Upper lobe of left lung (tissue), 6 donors: ENCODE data around the gene GPC1. TPM values are rescaled to one million over a fixed set of nuclear protein-coding genes. Genes with fewer than 3 reads are reported as not detected.

Experiments used
- ATAC-seq, 2 donors: fragments of 200-7000 bp; cut with Tn5 transposase; one replicate each; pipeline ENCODE4 v1.9.1; 2022; ENCODE audit warnings: mild to moderate bottlenecking in 2 of 2, moderate library complexity in 2 of 2; ENCODE audit not compliant: low FRiP score in 2 of 2
- DNase-seq, 2 donors: peaks; one replicate each; pipeline ENCODE4 v3.0.0-alpha.2; 2019 to 2020
- H3K27ac ChIP-seq, 4 donors: fragments of 200-600 bp; sonication (generic); one replicate each; pipeline ENCODE4 v1.5.1; 2016 to 2019
- H3K27me3 ChIP-seq, 4 donors: fragments of 200-600 bp; sonication (generic); one replicate each; pipeline ENCODE4 v1.5.1; 2017 to 2019
- H3K36me3 ChIP-seq, 4 donors: fragments of 200-600 bp; sonication (generic); one replicate each; pipeline ENCODE4 v1.5.1; 2016 to 2019
- H3K4me1 ChIP-seq, 4 donors: fragments of 200-600 bp; sonication (generic); one replicate each; pipeline ENCODE4 v1.5.1; 2018 to 2019
- H3K4me3 ChIP-seq, 4 donors: fragments of 200-600 bp; sonication (generic); one replicate each; pipeline ENCODE4 v1.5.1; 2017 to 2019; ENCODE audit warnings: mild to moderate bottlenecking in 2 of 4, moderate library complexity in 1 of 4
- H3K9me3 ChIP-seq, 4 donors: fragments of 200-600 bp; sonication (generic); one replicate each; pipeline ENCODE4 v1.5.1; 2018 to 2019
- EP300 ChIP-seq, 4 donors: sonication (generic); formaldehyde crosslinking; IDR thresholded peaks; one replicate each; pipeline ENCODE4 v1.5.1; 2017; ENCODE audit warnings: antibody characterized with exemption in 4 of 4, control low read depth in 2 of 4
- POLR2A ChIP-seq, 4 donors: fragments of 450-650 bp; IDR thresholded peaks; one replicate each; pipeline ENCODE4 v1.5.1; 2016 to 2017; ENCODE audit warnings: antibody characterized with exemption in 4 of 4, mild to moderate bottlenecking in 2 of 4
- POLR2AphosphoS5 ChIP-seq, 2 donors: sonication (generic); formaldehyde crosslinking; IDR thresholded peaks; one replicate each; pipeline ENCODE4 v1.5.1; 2017; ENCODE audit warnings: antibody characterized with exemption in 2 of 2
- WGBS, 2 donors: methylation state at CpG; one replicate each; pipeline ENCODE4 v1.1.5; 2017 to 2018; 5-methylcytosine and 5-hydroxymethylcytosine counted together
- total RNA-seq, 6 donors: library from RNA; depleted of rRNA in 4 of 6; stranded (reverse); fragments of >200 nt in 4 of 6; gene quantifications; one replicate each; pipeline versions ENCODE4 v1.1.0 to v1.2.1, GENCODE V29; 2016 to 2021
- TF ChIP-seq, protein P1 (sequence below), 6 experiments: fragments of 450-650 bp in 4 of 6; fragments of 200-600 bp in 2 of 6; sonication (generic) in 2 of 6; IDR thresholded peaks; one replicate each; pipeline ENCODE4 v1.5.1; 2016 to 2019; ENCODE audit warnings: antibody characterized with exemption in 6 of 6
- donor health status: DM: no; HTN: no; CAD: no; lungs with moderate emphysema.
- donor health status: DM: no; HTN: yes; CAD: no; lungs with severe emphysema.

GPC1 gene
- total RNA-seq, 6 donors from 2014 or later, result 16.8 to 45.5 (median 33.2) TPM

- Histone ChIP-seq H3K27ac (no peak overlapping the region), H3K4me1 (peaks cover 5 to 13% (median 8%) of the 10 kb centered on the region in 4 donors), H3K36me3 (peaks cover 0 to 19% (median 8%) of the 10 kb centered on the region in 4 donors), H3K27me3 (peaks cover 0 to 6% (median 0%) of the 10 kb centered on the region in 4 donors), H3K4me3 (no peak overlapping the region), H3K9me3 (no peaks in the 10 kb centered on the region)
- TF ChIP-seq POLR2AphosphoS5 (IDR thresholded peaks at IDR 0.05) (no peak), EP300 (IDR thresholded peaks at IDR 0.05) (no peak)
- TF ChIP-seq, protein P1, sequence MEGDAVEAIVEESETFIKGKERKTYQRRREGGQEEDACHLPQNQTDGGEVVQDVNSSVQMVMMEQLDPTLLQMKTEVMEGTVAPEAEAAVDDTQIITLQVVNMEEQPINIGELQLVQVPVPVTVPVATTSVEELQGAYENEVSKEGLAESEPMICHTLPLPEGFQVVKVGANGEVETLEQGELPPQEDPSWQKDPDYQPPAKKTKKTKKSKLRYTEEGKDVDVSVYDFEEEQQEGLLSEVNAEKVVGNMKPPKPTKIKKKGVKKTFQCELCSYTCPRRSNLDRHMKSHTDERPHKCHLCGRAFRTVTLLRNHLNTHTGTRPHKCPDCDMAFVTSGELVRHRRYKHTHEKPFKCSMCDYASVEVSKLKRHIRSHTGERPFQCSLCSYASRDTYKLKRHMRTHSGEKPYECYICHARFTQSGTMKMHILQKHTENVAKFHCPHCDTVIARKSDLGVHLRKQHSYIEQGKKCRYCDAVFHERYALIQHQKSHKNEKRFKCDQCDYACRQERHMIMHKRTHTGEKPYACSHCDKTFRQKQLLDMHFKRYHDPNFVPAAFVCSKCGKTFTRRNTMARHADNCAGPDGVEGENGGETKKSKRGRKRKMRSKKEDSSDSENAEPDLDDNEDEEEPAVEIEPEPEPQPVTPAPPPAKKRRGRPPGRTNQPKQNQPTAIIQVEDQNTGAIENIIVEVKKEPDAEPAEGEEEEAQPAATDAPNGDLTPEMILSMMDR (IDR thresholded peaks at IDR 0.05), result no peak
- DNase-seq (peak in 1 of 2 donors; percentile 71), ATAC-seq (no peak)
- WGBS, 2 donors, result 84 to 89% methylated on average over 10 to 16 of the region's 16 CpGs
These were observed 24.8 kb downstream of the GPC1 start for GRCh38 chr2:240460253-240460711.

- Histone ChIP-seq H3K27ac (no peak overlapping the region), H3K36me3 (peaks cover 0 to 22% (median 10%) of the 10 kb centered on the region in 4 donors), H3K4me3 (no peak overlapping the region), H3K9me3 (no peaks in the 10 kb centered on the region), H3K4me1 (peaks cover 0 to 7% (median 2%) of the 10 kb centered on the region in 4 donors), H3K27me3 (peaks cover 0 to under 1% (median 0%) of the 10 kb centered on the region in 4 donors)
- ATAC-seq (no peak), DNase-seq (peak in 1 of 2 donors; percentile 70)
- TF ChIP-seq POLR2A (IDR thresholded peaks at IDR 0.05), result no peak
- TF ChIP-seq POLR2AphosphoS5 (IDR thresholded peaks at IDR 0.05), result no peak
- 90% methylated on average over 12 of the region's 16 CpGs; no CpG with 5 or more reads in 1 of the 2 donors for WGBS, 2 donors
These were observed 25.4 kb downstream of the GPC1 start for GRCh38 chr2:240460781-240461431.

DNA sequence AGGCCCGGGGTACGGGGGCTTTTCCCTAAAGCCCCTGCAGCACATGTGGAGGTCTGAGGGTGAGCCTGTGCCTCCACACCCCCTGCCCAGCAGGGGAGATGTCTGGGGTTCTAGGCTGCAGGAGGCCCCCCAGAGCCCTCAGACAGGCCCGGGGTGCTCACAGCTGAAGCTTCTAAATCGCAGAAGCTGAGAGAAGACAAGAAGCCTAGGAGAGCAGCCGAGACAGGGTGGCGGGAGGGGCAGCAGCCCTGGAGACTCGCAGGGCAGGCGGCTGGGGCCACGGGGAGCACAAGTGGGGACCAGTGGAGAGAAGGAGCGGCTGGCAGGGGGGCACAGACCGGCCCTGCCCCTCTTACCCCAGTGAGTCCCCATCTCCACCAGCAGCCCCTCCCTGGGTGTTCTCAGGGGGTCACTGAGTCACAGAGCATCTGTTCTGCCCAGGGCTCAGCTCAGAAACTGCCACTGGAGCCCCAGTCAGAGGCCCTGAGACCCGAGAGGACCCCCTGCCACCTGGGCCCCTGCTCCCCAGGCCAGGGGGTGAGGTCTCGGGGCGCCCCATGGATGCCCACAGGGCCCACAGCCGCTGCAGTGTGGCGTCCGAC, 26.1 kb downstream of the GPC1 start:
- no peak overlapping the region for H3K4me3 ChIP-seq
- H3K27ac ChIP-seq, result no peak overlapping the region
- TF ChIP-seq POLR2A (IDR thresholded peaks at IDR 0.05) (no peak), POLR2AphosphoS5 (IDR thresholded peaks at IDR 0.05) (no peak), EP300 (IDR thresholded peaks at IDR 0.05) (no peak)
- TF ChIP-seq, protein P1 (IDR thresholded peaks at IDR 0.05), result no peak
- DNase-seq (peak in 1 of 2 donors; percentile 76), ATAC-seq (no peak)
- peaks cover 0 to 22% (median 10%) of the 10 kb centered on the region in 4 donors for H3K36me3 ChIP-seq
- 83 to 92% methylated on average over 10 to 12 of the region's 17 CpGs for WGBS, 2 donors
- H3K9me3 ChIP-seq, result no peaks in the 10 kb centered on the region
- no peaks in the 10 kb centered on the region for H3K27me3 ChIP-seq
- peaks cover 0 to under 1% (median 0%) of the 10 kb centered on the region in 4 donors for H3K4me1 ChIP-seq

DNA sequence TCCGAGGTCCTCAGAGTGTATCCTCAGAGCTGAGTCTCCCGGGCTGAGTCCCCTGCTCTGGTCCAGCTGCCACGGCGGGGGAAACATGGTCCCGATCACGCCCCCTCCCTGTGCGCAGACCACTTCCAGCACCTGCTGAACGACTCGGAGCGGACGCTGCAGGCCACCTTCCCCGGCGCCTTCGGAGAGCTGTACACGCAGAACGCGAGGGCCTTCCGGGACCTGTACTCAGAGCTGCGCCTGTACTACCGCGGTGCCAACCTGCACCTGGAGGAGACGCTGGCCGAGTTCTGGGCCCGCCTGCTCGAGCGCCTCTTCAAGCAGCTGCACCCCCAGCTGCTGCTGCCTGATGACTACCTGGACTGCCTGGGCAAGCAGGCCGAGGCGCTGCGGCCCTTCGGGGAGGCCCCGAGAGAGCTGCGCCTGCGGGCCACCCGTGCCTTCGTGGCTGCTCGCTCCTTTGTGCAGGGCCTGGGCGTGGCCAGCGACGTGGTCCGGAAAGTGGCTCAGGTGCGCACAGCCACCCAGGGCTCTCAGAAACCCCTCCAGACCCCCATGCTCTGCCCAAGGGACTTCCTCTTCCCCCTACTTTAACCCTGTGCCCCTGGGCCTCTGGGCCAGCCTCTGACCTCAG, 26.7 kb downstream of the GPC1 start:
- DNase-seq (peak in 1 of 2 donors; percentile 79), ATAC-seq (no peak)
- TF ChIP-seq POLR2A (IDR thresholded peaks at IDR 0.05) (no peak), EP300 (IDR thresholded peaks at IDR 0.05) (no peak), POLR2AphosphoS5 (IDR thresholded peaks at IDR 0.05) (no peak)
- TF ChIP-seq, protein P1 (IDR thresholded peaks at IDR 0.05), result no peak
- Histone ChIP-seq H3K27me3 (no peaks in the 10 kb centered on the region), H3K4me3 (no peak overlapping the region), H3K9me3 (no peaks in the 10 kb centered on the region), H3K36me3 (peaks cover 0 to 25% (median 10%) of the 10 kb centered on the region in 4 donors), H3K4me1 (no peaks in the 10 kb centered on the region), H3K27ac (no peak overlapping the region)
- WGBS, 2 donors, result 93 to 96% methylated on average over 23 to 36 of the region's 41 CpGs

GRCh38 chr2:240462707-240463273, 27.3 kb downstream of the GPC1 start:
- DNase-seq (peak in 1 of 2 donors; percentile 66), ATAC-seq (no peak)
- TF ChIP-seq POLR2AphosphoS5 (IDR thresholded peaks at IDR 0.05) (no peak), POLR2A (IDR thresholded peaks at IDR 0.05) (no peak), EP300 (IDR thresholded peaks at IDR 0.05) (no peak)
- TF ChIP-seq, protein P1 (IDR thresholded peaks at IDR 0.05), result no peak
- 86 to 91% methylated on average over 8 to 16 of the region's 16 CpGs for WGBS, 2 donors
- H3K27me3 ChIP-seq, result no peaks in the 10 kb centered on the region
- H3K36me3 ChIP-seq, result peaks cover 0 to 25% (median 10%) of the 10 kb centered on the region in 4 donors
- H3K4me3 ChIP-seq, result no peak overlapping the region
- H3K4me1 ChIP-seq, result no peaks in the 10 kb centered on the region
- H3K9me3 ChIP-seq, result no peaks in the 10 kb centered on the region
- no peak overlapping the region for H3K27ac ChIP-seq
